Measurements from ENCODE around the gene SHROOM2.

DNA sequence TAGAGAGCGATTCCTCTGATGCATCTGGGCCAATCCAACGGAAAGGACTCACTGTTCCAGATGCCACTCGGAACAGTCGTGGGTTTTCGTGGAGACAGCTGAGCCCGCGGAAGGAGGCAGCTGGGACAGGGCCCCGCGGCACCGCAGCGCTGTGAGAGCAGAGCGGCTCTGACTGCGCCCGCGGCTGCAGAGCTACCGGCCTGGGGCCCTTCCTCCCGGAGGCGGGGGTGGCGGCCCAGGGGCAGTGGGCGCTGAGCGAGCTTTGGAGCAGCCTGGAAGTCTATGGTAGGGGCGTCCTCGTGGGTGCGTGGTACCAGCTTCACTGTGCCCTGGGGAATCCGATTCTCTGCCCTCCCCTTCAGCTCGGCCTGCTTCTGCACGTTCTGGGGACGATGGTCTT is 205.8 kb downstream of the SHROOM2 start:
- no peak for TF ChIP-seq POLR2A (IDR thresholded peaks at IDR 0.05; ENCODE audit: low read depth, low read length)
- no peak for TF ChIP-seq SPI1 (IDR thresholded peaks at IDR 0.05; ENCODE audit: low read depth, low read length)
- no peak for TF ChIP-seq TAF1 (IDR thresholded peaks at IDR 0.05; ENCODE audit: low read depth, low read length)
- no peak for TF ChIP-seq POLR2AphosphoS5 (IDR thresholded peaks at IDR 0.05; ENCODE audit: low read depth, low read length)
- TF ChIP-seq PAX5 (IDR thresholded peaks at IDR 0.05; ENCODE audit: insufficient read depth, low read length, severe bottlenecking), result no peak
- no peak for TF ChIP-seq POU2F2 (IDR thresholded peaks at IDR 0.05; ENCODE audit: low read depth, low read length)
